Measurements from ENCODE around the gene ENTPD7.

ENTPD7 gene

DNA sequence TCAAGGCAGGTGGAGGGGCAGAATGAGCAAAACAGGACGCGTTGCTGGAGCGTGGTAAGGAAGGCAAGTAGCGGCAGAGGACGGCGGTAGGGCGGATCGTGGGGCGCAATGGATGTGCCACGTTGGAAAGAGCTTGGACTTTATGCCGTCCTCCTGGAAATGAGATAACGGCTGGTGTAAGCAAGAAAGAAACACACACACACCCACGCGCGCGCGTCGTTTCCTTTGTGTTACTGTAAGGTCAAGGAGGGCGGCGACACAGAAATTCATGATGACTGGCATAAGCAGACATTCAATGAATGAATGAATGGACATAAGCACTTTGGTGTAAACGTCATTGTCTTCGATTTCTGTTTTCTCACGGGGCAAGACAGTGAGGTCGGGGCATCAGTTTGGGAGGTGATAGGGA is 683 bp upstream of the ENTPD7 start:
- Histone ChIP-seq H3K4me1 (ENCODE audit: control insufficient read depth, insufficient read depth, low read length) (0 out of 2 replicates have a peak, but pooled peaks cover 2% of the 10 kb centered on the region), H3K9me3 (ENCODE audit: control insufficient read depth, insufficient read depth, low read depth, low read length) (no peaks in the 10 kb centered on the region), H3K36me3 (ENCODE audit: control insufficient read depth in 2 of 2, insufficient read depth in 1 of 2, low read length in 2 of 2) (peaks cover 13 to 20% of the 10 kb centered on the region in 2 experiments), H3K27ac (ENCODE audit: extremely low read depth, low read depth, low read length) (peak overlapping the region; percentile 6; the same call in 1 of the 2 replicates), H3K4me3 (ENCODE audit: low read depth, low read length) (peak overlapping the region; percentile 84)
- POLR2A ChIA-PET = interaction anchor here (0.7 to 2.8 kb wide), 8 partner anchors 8 to 228 kb away, joined by 3 to 28 read pairs (median 6); partner anchors contain the start of genes COX15, CUTC, GOT1 and SLC25A28
- CTCF ChIA-PET = interaction anchor here (0.6 to 0.9 kb wide), 3 partner anchors 19 to 277 kb away, joined by 3 read pairs; partner anchors contain the start of genes COX15 and CUTC
- no peak for TF ChIP-seq GLI4 (tag by site-specific recombination; IDR thresholded peaks at IDR 0.05)
- no peak for TF ChIP-seq ZNF555 (tag by site-specific recombination; conservative IDR thresholded peaks at IDR 0.05)
- TF ChIP-seq, protein P1, sequence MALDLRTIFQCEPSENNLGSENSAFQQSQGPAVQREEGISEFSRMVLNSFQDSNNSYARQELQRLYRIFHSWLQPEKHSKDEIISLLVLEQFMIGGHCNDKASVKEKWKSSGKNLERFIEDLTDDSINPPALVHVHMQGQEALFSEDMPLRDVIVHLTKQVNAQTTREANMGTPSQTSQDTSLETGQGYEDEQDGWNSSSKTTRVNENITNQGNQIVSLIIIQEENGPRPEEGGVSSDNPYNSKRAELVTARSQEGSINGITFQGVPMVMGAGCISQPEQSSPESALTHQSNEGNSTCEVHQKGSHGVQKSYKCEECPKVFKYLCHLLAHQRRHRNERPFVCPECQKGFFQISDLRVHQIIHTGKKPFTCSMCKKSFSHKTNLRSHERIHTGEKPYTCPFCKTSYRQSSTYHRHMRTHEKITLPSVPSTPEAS (tag by site-specific recombination; IDR thresholded peaks at IDR 0.05) = no peak
- TF ChIP-seq ZNF777 (tag by site-specific recombination; IDR thresholded peaks at IDR 0.05; ENCODE audit: borderline replicate concordance) = no peak
- no peak for TF ChIP-seq ZNF175 (tag by site-specific recombination; IDR thresholded peaks at IDR 0.05)
- TF ChIP-seq ZNF350 (tag by site-specific recombination; IDR thresholded peaks at IDR 0.05) = no peak
- TF ChIP-seq ZNF596 (tag by site-specific recombination; IDR thresholded peaks at IDR 0.05) = no peak
- 0 out of 2 replicates have a peak, but pooled peaks have one; percentile 10 for TF ChIP-seq ZNF639 (tag by site-specific recombination; IDR thresholded peaks at IDR 0.05)
- no peak for TF ChIP-seq ZNF354C (tag by site-specific recombination; IDR thresholded peaks at IDR 0.05; ENCODE audit: borderline replicate concordance, low read depth)
- TF ChIP-seq ZNF223 (tag by site-specific recombination; IDR thresholded peaks at IDR 0.05) = no peak
- TF ChIP-seq YY1 (tag by site-specific recombination; IDR thresholded peaks at IDR 0.05) = no peak
- no peak for TF ChIP-seq ZNF311 (tag by site-specific recombination; IDR thresholded peaks at IDR 0.05; ENCODE audit: borderline replicate concordance)
- TF ChIP-seq ZNF174 (tag by site-specific recombination; IDR thresholded peaks at IDR 0.05) = no peak
- TF ChIP-seq KLF8 (tag by site-specific recombination; IDR thresholded peaks at IDR 0.05) = no peak
- no peak for TF ChIP-seq ZNF654 (tag by site-specific recombination; IDR thresholded peaks at IDR 0.05; ENCODE audit: low read depth)
- TF ChIP-seq SP3 (tag by site-specific recombination; IDR thresholded peaks at IDR 0.05) = no peak
- no peak for TF ChIP-seq ZNF521 (tag by site-specific recombination; IDR thresholded peaks at IDR 0.05)
- no peak for TF ChIP-seq ZNF416 (tag by site-specific recombination; IDR thresholded peaks at IDR 0.05)
- no peak for TF ChIP-seq ZNF530 (tag by site-specific recombination; IDR thresholded peaks at IDR 0.05; ENCODE audit: low read depth)
- TF ChIP-seq ZNF24 (tag by site-specific recombination; IDR thresholded peaks at IDR 0.05) = peak; percentile 71; the same call in 1 of the 2 replicates
- TF ChIP-seq ZNF221 (tag by site-specific recombination; IDR thresholded peaks at IDR 0.05; ENCODE audit: borderline replicate concordance) = no peak
- no peak for TF ChIP-seq ZNF19 (tag by site-specific recombination; IDR thresholded peaks at IDR 0.05; ENCODE audit: low read depth)
- peak; percentile 88; the same call in 1 of the 2 replicates for TF ChIP-seq ZNF660 (tag by site-specific recombination; IDR thresholded peaks at IDR 0.05)
- TF ChIP-seq ZNF239 (tag by site-specific recombination; IDR thresholded peaks at IDR 0.05) = no peak
- no peak for TF ChIP-seq ZFP69B (tag by site-specific recombination; IDR thresholded peaks at IDR 0.05)
- TF ChIP-seq ZNF518A (tag by site-specific recombination; conservative IDR thresholded peaks at IDR 0.05; ENCODE audit: low read depth) = no peak
- TF ChIP-seq ATF2 (tag by site-specific recombination; IDR thresholded peaks at IDR 0.05; ENCODE audit: low read depth) = peak; percentile 23; the same call in 1 of the 2 replicates
- TF ChIP-seq ZNF600 (tag by site-specific recombination; IDR thresholded peaks at IDR 0.05) = peak; percentile 60
- peak; percentile 24; the same call in 1 of the 2 replicates for TF ChIP-seq KLF9 (tag by site-specific recombination; IDR thresholded peaks at IDR 0.05; ENCODE audit: low read depth)
- peak; percentile 94 for TF ChIP-seq ZNF121 (tag by site-specific recombination; IDR thresholded peaks at IDR 0.05)
- no peak for TF ChIP-seq ZBTB21 (tag by site-specific recombination; IDR thresholded peaks at IDR 0.05)
- no peak for TF ChIP-seq TCF7L2 (IDR thresholded peaks at IDR 0.05; ENCODE audit: borderline replicate concordance, low read depth, low read length)

All from HEK293 (cell line).